Calu3 (cell line): ENCODE results near the gene STK11. TPM values are rescaled to one million over a fixed set of nuclear protein-coding genes. Genes with fewer than 3 reads are reported as not detected.

Source experiments
- BruUV-seq: library from RNA; stranded (reverse); fragments of 400-500 nt; replicated peaks from 2 replicates; lab custom pipeline; 2021; lab: Mats Ljungman, UMichigan
- CTCF ChIA-PET: fragments of 300-600 bp; sonication (Branson Sonifier 250); formaldehyde crosslinking; loops from one replicate; lab custom pipeline; 2022; ENCODE audit warnings: antibody characterized with exemption; lab: Charles Lee
- DNase-seq: peaks from one replicate; pipeline ENCODE4 v3.0.0; 2022
- H3K27ac Mint-ChIP-seq: one replicate; pipeline ENCODE4 v1.8.0; 2022; ENCODE audit warnings: mixed read lengths; ENCODE audit not compliant: unreplicated experiment
- H3K27me3 Mint-ChIP-seq: one replicate; pipeline ENCODE4 v1.8.0; 2022; ENCODE audit warnings: mixed read lengths; ENCODE audit not compliant: unreplicated experiment
- H3K36me3 Mint-ChIP-seq: one replicate; pipeline ENCODE4 v1.8.0; 2022; ENCODE audit warnings: mild to moderate bottlenecking, moderate library complexity, mixed read lengths; ENCODE audit not compliant: insufficient read depth, unreplicated experiment
- H3K4me1 Mint-ChIP-seq: one replicate; pipeline ENCODE4 v1.8.0; 2022; ENCODE audit warnings: mild to moderate bottlenecking, low read depth, mixed read lengths; ENCODE audit not compliant: unreplicated experiment
- H3K4me3 Mint-ChIP-seq: one replicate; pipeline ENCODE4 v1.8.0; 2022; ENCODE audit warnings: mild to moderate bottlenecking, low read depth, moderate library complexity, mixed read lengths; ENCODE audit not compliant: unreplicated experiment
- H3K9me3 Mint-ChIP-seq: one replicate; pipeline ENCODE4 v1.8.0; 2022; ENCODE audit warnings: low read depth, mixed read lengths; ENCODE audit not compliant: unreplicated experiment
- CTCF ChIP-seq: fragments of 200-600 bp; IDR thresholded peaks from one replicate; pipeline ENCODE4 v1.8.0; 2022; ENCODE audit warnings: antibody characterized with exemption; ENCODE audit not compliant: unreplicated experiment
- intact Hi-C: fragments of 100-400 bp; cut with micrococcal nuclease; formaldehyde crosslinking; loops from one replicate; pipeline ENCODE4 v1.10.0; 2022; ENCODE audit not compliant: unreplicated experiment
- total RNA-seq: library from RNA; stranded (reverse); gene quantifications from 2 replicates; pipeline ENCODE4 v1.2.3, GENCODE V29; 2022

The STK11 gene
- total RNA-seq, 1 experiment from 2014 or later: 58.3 TPM

DNA sequence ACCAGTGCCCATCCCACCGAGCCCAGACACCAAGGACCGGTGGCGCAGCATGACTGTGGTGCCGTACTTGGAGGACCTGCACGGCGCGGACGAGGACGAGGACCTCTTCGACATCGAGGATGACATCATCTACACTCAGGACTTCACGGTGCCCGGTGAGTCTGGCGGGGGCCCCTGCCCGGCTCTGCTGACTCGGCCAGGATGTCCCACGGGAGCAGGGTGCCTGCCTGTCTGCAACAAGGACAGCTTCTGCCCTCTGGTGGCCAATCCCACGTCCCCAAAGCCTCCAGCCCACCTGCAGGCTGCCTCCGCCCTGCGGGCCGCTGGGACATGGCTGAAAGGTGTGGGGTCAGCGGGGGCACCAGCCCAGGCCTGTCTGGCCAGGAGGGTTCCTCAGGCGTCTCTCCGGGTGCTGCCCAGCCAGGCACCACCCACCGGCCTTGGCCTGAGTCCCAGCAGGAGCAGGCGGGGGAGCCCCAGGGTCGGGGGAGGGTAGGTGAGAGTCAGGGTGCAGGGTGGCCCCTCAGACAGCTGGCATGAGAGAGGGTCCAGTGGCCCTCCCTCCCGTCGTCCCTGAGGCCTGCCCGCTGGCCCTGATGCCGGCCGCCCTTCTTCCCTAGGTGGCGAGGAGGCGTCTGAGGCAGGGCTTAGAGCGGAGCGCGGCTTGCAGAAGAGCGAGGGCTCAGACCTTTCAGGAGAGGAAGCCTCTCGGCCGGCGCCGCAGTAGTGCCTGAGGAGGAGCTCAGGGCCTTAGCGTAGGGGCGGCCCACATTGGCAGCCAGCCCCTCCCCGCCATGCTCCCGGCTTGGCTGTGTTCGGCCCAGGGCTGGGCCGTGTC lies 17.7 kb downstream of the STK11 start:
- intact Hi-C loops: no loop called here
- no peaks in the 10 kb centered on the region for H3K4me1 Mint-ChIP-seq
- DNase-seq: peak; percentile 53
- H3K4me3 Mint-ChIP-seq: no peak overlapping the region
- CTCF ChIA-PET: no interaction called here
- no peaks in the 10 kb centered on the region for H3K27me3 Mint-ChIP-seq
- BruUV-seq: no TSS peak
- TF ChIP-seq CTCF: no peak
- no peaks in the 10 kb centered on the region for H3K9me3 Mint-ChIP-seq
- H3K36me3 Mint-ChIP-seq: peaks cover 10% of the 10 kb centered on the region
- no peak overlapping the region for H3K27ac Mint-ChIP-seq

DNA sequence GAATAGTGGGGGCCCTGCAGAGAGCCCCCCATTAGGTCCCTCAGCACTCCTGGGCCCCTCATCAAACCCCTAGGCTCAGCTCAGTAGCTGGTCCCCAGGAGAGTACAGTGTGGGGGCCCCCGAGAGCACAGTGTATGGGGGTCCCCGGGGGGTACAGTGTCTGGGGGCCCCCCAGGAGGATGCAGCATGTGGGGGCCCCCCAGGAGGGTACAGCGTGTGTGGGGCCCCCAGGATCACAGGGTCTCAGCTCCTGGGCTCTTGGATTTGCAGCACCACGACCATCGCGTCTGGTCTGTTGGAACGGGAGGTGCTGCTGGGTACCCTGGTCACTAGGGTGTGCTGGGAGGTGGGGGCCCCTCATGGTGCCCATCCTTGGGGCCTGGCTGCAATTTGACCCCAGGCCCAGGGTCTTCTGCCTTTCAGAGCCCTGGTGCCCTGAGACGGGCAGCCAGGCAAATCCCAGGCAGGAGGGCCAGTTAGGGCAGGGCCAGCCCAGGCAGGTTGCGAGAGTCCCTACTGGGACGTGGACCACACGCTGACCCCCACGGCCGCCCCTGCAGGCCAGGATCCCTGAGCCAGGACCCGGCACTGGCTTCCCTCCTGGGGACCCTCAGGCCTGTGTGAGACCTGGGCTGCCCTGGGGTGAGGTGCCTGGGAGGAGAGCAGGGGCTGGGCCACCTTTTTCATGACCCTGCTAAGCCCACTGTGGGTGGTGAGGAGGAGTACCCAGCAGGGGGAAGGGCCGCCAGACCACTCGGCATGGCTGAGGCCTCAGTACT lies 18.7 kb downstream of the STK11 start:
- no peak for TF ChIP-seq CTCF
- Mint-ChIP-seq H3K4me1 (no peaks in the 10 kb centered on the region), H3K9me3 (no peaks in the 10 kb centered on the region), H3K36me3 (peaks cover 11% of the 10 kb centered on the region), H3K27me3 (no peaks in the 10 kb centered on the region), H3K27ac (no peak overlapping the region), H3K4me3 (no peak overlapping the region)
- DNase-seq: no peak
- no TSS peak for BruUV-seq
- intact Hi-C loops: no loop called here
- CTCF ChIA-PET: no interaction called here

GRCh38 chr19:1224847-1225246 lies 19.3 kb downstream of the STK11 start:
- Mint-ChIP-seq H3K9me3 (no peaks in the 10 kb centered on the region), H3K27ac (no peak overlapping the region), H3K27me3 (no peaks in the 10 kb centered on the region), H3K4me3 (no peak overlapping the region), H3K36me3 (peaks cover 11% of the 10 kb centered on the region), H3K4me1 (no peaks in the 10 kb centered on the region)
- no peak for TF ChIP-seq CTCF
- no TSS peak for BruUV-seq
- CTCF ChIA-PET: no interaction called here
- DNase-seq: no peak
- intact Hi-C loops: no loop called here

- peaks cover 11% of the 10 kb centered on the region for H3K36me3 Mint-ChIP-seq
- CTCF ChIA-PET: no interaction called here
- H3K9me3 Mint-ChIP-seq: no peaks in the 10 kb centered on the region
- DNase-seq: no peak
- no peaks in the 10 kb centered on the region for H3K4me1 Mint-ChIP-seq
- no peaks in the 10 kb centered on the region for H3K27me3 Mint-ChIP-seq
- no peak for TF ChIP-seq CTCF
- intact Hi-C loops: no loop called here
- BruUV-seq: no TSS peak
- H3K27ac Mint-ChIP-seq: no peak overlapping the region
- no peak overlapping the region for H3K4me3 Mint-ChIP-seq
These were observed 20.1 kb downstream of the STK11 start for GRCh38 chr19:1225440-1226226.
